Astrocyte (in vitro differentiated cells and primary cell): ENCODE measurements around the gene FSTL5.

Experiments
- EZH2 ChIP-seq: IDR thresholded peaks from 2 replicates; pipeline ENCODE4 v1.6.1; 2012; ENCODE audit warnings: mild to moderate bottlenecking, low read length, inconsistent platforms; ENCODE audit not compliant: insufficient read depth
- TF ChIP-seq, protein P1 (sequence below): IDR thresholded peaks from 2 replicates; pipeline ENCODE4 v1.5.1; 2011; ENCODE audit warnings: low read depth, mild to moderate bottlenecking, inconsistent platforms, low read length, moderate library complexity; ENCODE audit not compliant: insufficient read depth

DNA sequence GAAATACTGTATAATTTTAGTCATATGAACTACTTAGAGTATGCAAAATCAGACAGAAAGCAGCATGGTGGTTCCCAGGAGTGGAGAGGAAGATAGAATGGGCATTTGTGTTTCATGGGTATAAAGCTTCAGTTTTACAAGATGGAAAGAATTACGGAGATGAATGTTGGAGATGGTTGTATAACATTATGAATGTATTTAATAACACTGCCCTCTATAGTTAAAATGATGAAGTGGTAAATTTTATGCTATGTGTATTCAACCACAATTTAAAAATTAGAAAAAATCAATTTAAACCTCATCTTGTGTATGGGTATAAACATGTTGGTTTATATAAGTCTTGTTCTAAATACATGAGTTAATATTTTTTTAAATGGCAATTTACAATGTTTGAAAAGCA lies 521.1 kb downstream of the FSTL5 start:
- TF ChIP-seq, protein P1, sequence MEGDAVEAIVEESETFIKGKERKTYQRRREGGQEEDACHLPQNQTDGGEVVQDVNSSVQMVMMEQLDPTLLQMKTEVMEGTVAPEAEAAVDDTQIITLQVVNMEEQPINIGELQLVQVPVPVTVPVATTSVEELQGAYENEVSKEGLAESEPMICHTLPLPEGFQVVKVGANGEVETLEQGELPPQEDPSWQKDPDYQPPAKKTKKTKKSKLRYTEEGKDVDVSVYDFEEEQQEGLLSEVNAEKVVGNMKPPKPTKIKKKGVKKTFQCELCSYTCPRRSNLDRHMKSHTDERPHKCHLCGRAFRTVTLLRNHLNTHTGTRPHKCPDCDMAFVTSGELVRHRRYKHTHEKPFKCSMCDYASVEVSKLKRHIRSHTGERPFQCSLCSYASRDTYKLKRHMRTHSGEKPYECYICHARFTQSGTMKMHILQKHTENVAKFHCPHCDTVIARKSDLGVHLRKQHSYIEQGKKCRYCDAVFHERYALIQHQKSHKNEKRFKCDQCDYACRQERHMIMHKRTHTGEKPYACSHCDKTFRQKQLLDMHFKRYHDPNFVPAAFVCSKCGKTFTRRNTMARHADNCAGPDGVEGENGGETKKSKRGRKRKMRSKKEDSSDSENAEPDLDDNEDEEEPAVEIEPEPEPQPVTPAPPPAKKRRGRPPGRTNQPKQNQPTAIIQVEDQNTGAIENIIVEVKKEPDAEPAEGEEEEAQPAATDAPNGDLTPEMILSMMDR, result no peak
- no peak for TF ChIP-seq EZH2
